CD4-positive, alpha-beta memory T cell (primary cell): Measurements from ENCODE around the gene DNAJB2. TPM values are rescaled to one million over a fixed set of nuclear protein-coding genes. Genes with fewer than 3 reads are reported as not detected.

Experiments
- CTCF ChIA-PET: fragments of 350-600 bp; sonication (Branson Sonifier 250); formaldehyde crosslinking; loops from one replicate; lab custom pipeline; 2021; ENCODE audit warnings: inconsistent platforms; ENCODE audit not compliant: partially characterized antibody; lab: Charles Lee
- POLR2A ChIA-PET: fragments of 350-600 bp; sonication (Branson Sonifier 250); formaldehyde crosslinking; loops from one replicate; lab custom pipeline; 2021; ENCODE audit not compliant: partially characterized antibody; lab: Charles Lee
- DNase-seq, 5 donors: peaks; one replicate each; pipeline versions ENCODE4 v3.0.0 to v3.0.0-alpha.2; 2020 to 2022; ENCODE audit warnings: mixed read lengths in 1 of 5
- H3K27ac ChIP-seq: one replicate; pipeline ENCODE4 v1.7.0; 2013; ENCODE audit warnings: low read depth, low read length
- H3K27me3 ChIP-seq: 2 replicates; pipeline ENCODE4 v1.7.0; 2013; ENCODE audit warnings: mild to moderate bottlenecking, low read length, moderate library complexity; ENCODE audit not compliant: insufficient read depth
- H3K36me3 ChIP-seq: 2 replicates; pipeline ENCODE4 v1.7.0; 2013; ENCODE audit warnings: mild to moderate bottlenecking, low read length, moderate library complexity; ENCODE audit not compliant: insufficient read depth
- H3K4me1 ChIP-seq: 2 replicates; pipeline ENCODE4 v1.7.0; 2013; ENCODE audit warnings: mild to moderate bottlenecking, low read length, moderate library complexity; ENCODE audit not compliant: insufficient read depth
- H3K4me3 ChIP-seq, 2 donors: one replicate each; pipeline ENCODE4 v1.7.0; 2013; ENCODE audit warnings: low read length in 2 of 2, mild to moderate bottlenecking in 1 of 2
- H3K9me3 ChIP-seq, 2 donors: one replicate each; pipeline ENCODE4 v1.7.0; 2013; ENCODE audit warnings: low read length in 2 of 2, control low read depth in 1 of 2; ENCODE audit not compliant: control insufficient read depth in 1 of 2
- H3K27ac Mint-ChIP-seq, 7 donors: one replicate each; pipeline ENCODE4 v1.8.0; 2020 to 2021; ENCODE audit warnings: mixed read lengths in 7 of 7, mild to moderate bottlenecking in 6 of 7, inconsistent platforms in 3 of 7, moderate library complexity in 3 of 7
- H3K27me3 Mint-ChIP-seq, 2 donors: one replicate each; pipeline ENCODE4 v1.8.0; 2020 to 2021; ENCODE audit warnings: mixed read lengths in 2 of 2
- H3K36me3 Mint-ChIP-seq, 2 donors: one replicate each; pipeline ENCODE4 v1.8.0; 2020 to 2021; ENCODE audit warnings: mixed read lengths in 2 of 2, inconsistent platforms in 1 of 2, mild to moderate bottlenecking in 1 of 2
- H3K4me1 Mint-ChIP-seq, 4 donors: one replicate each; pipeline ENCODE4 v1.8.0; 2020 to 2021; ENCODE audit warnings: mixed read lengths in 4 of 4, mild to moderate bottlenecking in 1 of 4
- H3K4me3 Mint-ChIP-seq, 8 donors: one replicate each; pipeline ENCODE4 v1.8.0; 2020 to 2021; ENCODE audit warnings: mixed read lengths in 8 of 8, mild to moderate bottlenecking in 7 of 8, moderate library complexity in 6 of 8, inconsistent platforms in 3 of 8
- H3K9me3 Mint-ChIP-seq, 8 donors: one replicate each; pipeline ENCODE4 v1.8.0; 2020 to 2021; ENCODE audit warnings: mixed read lengths in 8 of 8, mild to moderate bottlenecking in 5 of 8, inconsistent platforms in 3 of 8, moderate library complexity in 1 of 8
- intact Hi-C: fragments of 100-400 bp; cut with micrococcal nuclease; formaldehyde crosslinking; loops from one replicate; pipeline ENCODE4 v1.15.1; 2023
- polyA plus RNA-seq, 2 donors: library from polyadenylated mRNA; unstranded; fragments of 300-500 nt; fragmentation: Illumina TruSeq; gene quantifications; one replicate each; pipeline ENCODE4 v1.2.3, GENCODE V29; 2021
- total RNA-seq, 2 experiments: library from RNA; stranded (reverse); gene quantifications; one replicate each; pipeline ENCODE4 v1.2.3, GENCODE V29; 2021

DNAJB2 gene
- total and polyA plus RNA-seq, 4 experiments from 2014 or later: 4.1 to 117 (median 58.6) TPM

- Mint-ChIP-seq H3K4me1 (peaks cover 13 to 21% (median 18%) of the 10 kb centered on the region in 4 donors), H3K9me3 (no peaks in the 10 kb centered on the region), H3K36me3 (peaks cover 0 to 2% of the 10 kb centered on the region in 2 donors), H3K27me3 (peaks cover 0 to 3% of the 10 kb centered on the region in 2 donors), H3K4me3 (no peak overlapping the region), H3K27ac (peak overlapping the region in 1 of 7 donors; percentile 23)
- Histone ChIP-seq H3K27ac (no peak overlapping the region), H3K4me3 (no peak overlapping the region), H3K4me1 (peaks cover 18% of the 10 kb centered on the region), H3K27me3 (no peaks in the 10 kb centered on the region), H3K9me3 (no peaks in the 10 kb centered on the region), H3K36me3 (no peaks in the 10 kb centered on the region)
- ChIA-PET POLR2A (interaction anchor here (0.8 to 1.6 kb wide), 3 partner anchors 21 to 27 kb away, joined by 3 read pairs; no protein-coding TSS in a partner anchor), CTCF (interaction anchor here (1.0 to 14.0 kb wide), 5 partner anchors 11 to 36 kb away, joined by 3 to 208 read pairs (median 5); no protein-coding TSS in a partner anchor)
- intact Hi-C loops: loop anchor here (10.0 kb wide), 1 partner anchor 380 kb away; no protein-coding TSS in a partner anchor
- DNase-seq: peak in 1 of 5 donors; percentile 15
These were observed 4.7 kb upstream of the DNAJB2 start for GRCh38 chr2:219274361-219274921.

GRCh38 chr2:219277703-219278654 is 1.2 kb upstream of the DNAJB2 start:
- POLR2A ChIA-PET: interaction anchor here (0.6 to 10.9 kb wide), 15 partner anchors 14 to 110 kb away, joined by 3 to 338 read pairs (median 23); partner anchors contain the start of genes ABCB6, ANKZF1, ATG9A and CNPPD1
- H3K4me1 Mint-ChIP-seq: peaks cover 17 to 48% (median 39%) of the 10 kb centered on the region in 4 donors

GRCh38 chr2:219278655-219279150 is 463 bp upstream of the DNAJB2 start:
- Histone ChIP-seq H3K4me1 (peaks cover 40% of the 10 kb centered on the region), H3K4me3 (peak overlapping the region in 1 of 2 donors; percentile 63), H3K27me3 (no peaks in the 10 kb centered on the region), H3K27ac (peak overlapping the region; percentile 98), H3K9me3 (no peaks in the 10 kb centered on the region), H3K36me3 (peaks cover 31% of the 10 kb centered on the region)
- Mint-ChIP-seq H3K4me3 (peak overlapping the region; percentile 82 to 98 (median 93)), H3K36me3 (peaks cover 27 to 40% of the 10 kb centered on the region in 2 donors), H3K27me3 (no peaks in the 10 kb centered on the region), H3K4me1 (peaks cover 17 to 51% (median 40%) of the 10 kb centered on the region in 4 donors), H3K27ac (peak overlapping the region; percentile 96 to 100 (median 100)), H3K9me3 (no peaks in the 10 kb centered on the region)
- ChIA-PET POLR2A (interaction anchor here (0.8 to 10.9 kb wide), 23 partner anchors 11 to 319 kb away, joined by 3 to 338 read pairs (median 7); partner anchors contain the start of genes ABCB6, ANKZF1, ATG9A and CNPPD1), CTCF (interaction anchor here (0.8 to 14.0 kb wide), 15 partner anchors 9 to 105 kb away, joined by 3 to 208 read pairs (median 16); partner anchors contain the start of genes ANKZF1, ATG9A, CNPPD1 and GLB1L)
- no peak for DNase-seq
- intact Hi-C loops: loop anchor here (1.0 to 10.0 kb wide), 10 partner anchors 17 to 384 kb away; partner anchors contain the start of genes ANKZF1, ATG9A, CHPF and NHEJ1

More at GRCh38 chr2:219277703-219278654, 1.2 kb upstream of the DNAJB2 start:
- Histone ChIP-seq H3K36me3 (peaks cover 23% of the 10 kb centered on the region), H3K4me1 (peaks cover 40% of the 10 kb centered on the region), H3K27ac (peak overlapping the region; percentile 98), H3K4me3 (peak overlapping the region in 1 of 2 donors; percentile 53), H3K9me3 (no peaks in the 10 kb centered on the region), H3K27me3 (no peaks in the 10 kb centered on the region)
- Mint-ChIP-seq H3K27me3 (peaks cover 0 to 1% of the 10 kb centered on the region in 2 donors), H3K27ac (peak overlapping the region; percentile 96 to 100 (median 100)), H3K9me3 (no peaks in the 10 kb centered on the region), H3K4me3 (peak overlapping the region; percentile 79 to 98 (median 93)), H3K36me3 (peaks cover 23 to 33% of the 10 kb centered on the region in 2 donors)
- intact Hi-C loops: loop anchor here (1.0 to 10.0 kb wide), 4 partner anchors 71 to 383 kb away; partner anchors contain the start of genes CHPF, TMEM198 and ZFAND2B
- CTCF ChIA-PET: interaction anchor here (0.6 to 14.0 kb wide), 23 partner anchors 9 to 882 kb away, joined by 3 to 208 read pairs (median 11); partner anchors contain the start of genes ABCB6, ANKZF1, ATG9A and CNPPD1
- DNase-seq: peak; percentile 71 to 80 (median 72)

GRCh38 chr2:219279916-219280516 is 850 bp downstream of the DNAJB2 start:
- CTCF ChIA-PET: interaction anchor here (1.1 to 14.0 kb wide), 7 partner anchors 13 to 69 kb away, joined by 3 to 208 read pairs (median 13); partner anchors contain the start of genes ANKZF1, ATG9A, GLB1L and STK16
- intact Hi-C loops: loop anchor here (1.0 to 10.0 kb wide), 10 partner anchors 15 to 385 kb away; partner anchors contain the start of genes ANKZF1, ATG9A, CHPF and NHEJ1
- H3K4me3 ChIP-seq: peak overlapping the region; percentile 48 to 71
- Mint-ChIP-seq H3K36me3 (peaks cover 30 to 47% of the 10 kb centered on the region in 2 donors), H3K4me1 (peaks cover 17 to 51% (median 40%) of the 10 kb centered on the region in 4 donors), H3K27ac (peak overlapping the region; percentile 96 to 100 (median 99)), H3K4me3 (peak overlapping the region; percentile 88 to 98 (median 96)), H3K27me3 (no peaks in the 10 kb centered on the region), H3K9me3 (no peaks in the 10 kb centered on the region)
- H3K27me3 ChIP-seq: no peaks in the 10 kb centered on the region
- peak in 1 of 5 donors; percentile 59 for DNase-seq
- peak overlapping the region; percentile 98 for H3K27ac ChIP-seq
- no peaks in the 10 kb centered on the region for H3K9me3 ChIP-seq
- POLR2A ChIA-PET: interaction anchor here (0.5 to 10.9 kb wide), 18 partner anchors 12 to 612 kb away, joined by 3 to 338 read pairs (median 10); partner anchors contain the start of genes ABCB6, ANKZF1, ATG9A and CNPPD1
- H3K4me1 ChIP-seq: peaks cover 40% of the 10 kb centered on the region
- H3K36me3 ChIP-seq: peaks cover 44% of the 10 kb centered on the region

- peaks cover 50% of the 10 kb centered on the region for H3K36me3 ChIP-seq
- Mint-ChIP-seq H3K9me3 (no peaks in the 10 kb centered on the region), H3K4me3 (peak overlapping the region; percentile 13 to 98 (median 96)), H3K27me3 (no peaks in the 10 kb centered on the region), H3K36me3 (peaks cover 34 to 54% of the 10 kb centered on the region in 2 donors), H3K4me1 (peaks cover 17 to 51% (median 42%) of the 10 kb centered on the region in 4 donors), H3K27ac (peak overlapping the region; percentile 96 to 100 (median 99))
- POLR2A ChIA-PET: interaction anchor here (0.9 to 10.9 kb wide), 9 partner anchors 12 to 612 kb away, joined by 3 to 338 read pairs (median 35); partner anchors contain the start of genes ABCB6, ANKZF1, ATG9A and CNPPD1
- H3K9me3 ChIP-seq: no peaks in the 10 kb centered on the region
- no peaks in the 10 kb centered on the region for H3K27me3 ChIP-seq
- CTCF ChIA-PET: interaction anchor here (1.3 to 14.0 kb wide), 8 partner anchors 13 to 121 kb away, joined by 3 to 208 read pairs (median 11); partner anchors contain the start of genes GLB1L, STK16, TUBA4A and TUBA4B
- H3K4me3 ChIP-seq: no peak overlapping the region
- peak in 1 of 5 donors; percentile 23 for DNase-seq
- H3K4me1 ChIP-seq: peaks cover 40% of the 10 kb centered on the region
- intact Hi-C loops: no loop called here
- peak overlapping the region; percentile 98 for H3K27ac ChIP-seq
These were observed 1.5 kb downstream of the DNAJB2 start for GRCh38 chr2:219280651-219281050.
